HG03354 (cell line): Measurements from ENCODE around the gene MIA2.

Experiments used
- ATAC-seq: cut with Tn5 transposase; IDR thresholded peaks from one replicate; pipeline ENCODE4 v1.9.1; 2021; ENCODE audit warnings: mild to moderate bottlenecking; ENCODE audit not compliant: unreplicated experiment, poor library complexity, severe bottlenecking

MIA2 gene

DNA sequence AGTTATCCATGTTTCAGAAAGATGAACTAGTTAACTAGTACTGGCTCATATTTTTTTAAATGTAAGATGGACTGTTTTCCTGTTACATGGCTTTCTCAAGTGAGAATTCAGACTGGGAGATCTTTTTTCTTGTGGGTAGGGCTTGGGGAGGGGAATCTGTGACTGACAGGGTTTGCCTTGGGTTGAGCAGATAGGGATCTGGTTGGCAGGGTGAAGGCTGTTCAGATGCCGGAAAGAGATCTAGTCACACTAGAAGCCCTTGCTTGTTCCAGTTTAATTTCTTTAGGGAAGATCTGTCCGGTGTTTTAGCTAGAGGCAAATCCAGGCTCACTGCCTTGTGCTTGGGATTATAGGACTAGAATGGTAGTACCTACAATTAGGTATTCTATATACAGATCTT lies 135.3 kb downstream of the MIA2 start:
- ATAC-seq: no peak

DNA sequence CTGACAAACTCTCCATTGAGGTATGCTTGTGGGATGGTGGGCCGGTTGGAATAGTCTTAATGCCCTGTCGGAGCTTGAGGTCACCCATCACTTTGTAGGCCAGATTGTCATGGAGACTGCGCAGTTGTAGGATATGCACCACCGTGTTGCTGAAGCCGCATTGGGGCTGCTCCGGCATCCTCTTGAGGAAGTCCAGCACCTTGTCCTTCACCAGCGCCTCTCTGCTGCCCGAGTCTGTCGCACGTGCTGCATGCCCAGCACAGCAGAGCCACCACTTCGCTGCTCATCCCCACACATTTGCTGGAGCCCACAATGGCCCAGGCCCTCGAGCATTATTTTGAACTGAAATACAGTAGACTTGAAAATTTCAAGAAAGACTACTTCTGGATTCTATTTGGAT lies 136.7 kb downstream of the MIA2 start:
- no peak for ATAC-seq

DNA sequence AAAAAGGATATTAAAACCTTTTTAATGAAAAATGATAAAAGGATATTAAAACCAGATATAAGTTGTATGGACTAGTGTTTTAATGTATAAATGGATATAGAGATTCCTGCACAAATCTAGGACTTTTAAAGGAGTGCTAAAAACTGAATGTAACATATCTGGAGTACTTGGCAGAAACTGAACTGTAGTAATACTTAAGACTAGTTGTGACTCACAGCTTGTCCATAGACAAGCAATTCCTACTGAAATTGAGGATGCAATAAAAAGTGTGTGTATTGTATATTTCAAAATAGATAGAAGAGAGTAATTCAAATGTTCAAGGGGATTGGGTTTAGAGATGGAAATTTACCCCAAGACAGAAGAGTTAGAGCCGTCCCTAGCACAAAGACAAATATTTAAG lies 138.9 kb downstream of the MIA2 start:
- no peak for ATAC-seq

DNA sequence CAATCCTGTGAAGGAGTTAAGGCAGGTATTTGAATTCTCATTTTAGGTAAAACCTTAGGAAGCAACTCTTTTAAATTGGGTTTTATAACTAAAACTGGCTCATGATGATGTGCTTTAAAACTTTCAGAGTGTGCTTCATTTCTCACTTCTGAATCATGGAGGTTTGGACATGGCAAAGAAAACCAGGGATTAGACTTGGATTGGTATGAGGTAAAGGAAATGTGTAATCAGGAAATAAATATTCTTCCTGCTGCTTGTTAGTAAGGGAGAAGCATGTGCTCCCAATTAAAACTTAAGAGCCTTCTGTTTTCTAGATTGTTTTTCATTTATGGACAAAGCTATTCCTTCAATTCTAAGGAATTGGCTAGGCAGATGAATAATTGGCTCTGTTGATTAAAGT lies 141.1 kb downstream of the MIA2 start:
- ATAC-seq: no peak

DNA sequence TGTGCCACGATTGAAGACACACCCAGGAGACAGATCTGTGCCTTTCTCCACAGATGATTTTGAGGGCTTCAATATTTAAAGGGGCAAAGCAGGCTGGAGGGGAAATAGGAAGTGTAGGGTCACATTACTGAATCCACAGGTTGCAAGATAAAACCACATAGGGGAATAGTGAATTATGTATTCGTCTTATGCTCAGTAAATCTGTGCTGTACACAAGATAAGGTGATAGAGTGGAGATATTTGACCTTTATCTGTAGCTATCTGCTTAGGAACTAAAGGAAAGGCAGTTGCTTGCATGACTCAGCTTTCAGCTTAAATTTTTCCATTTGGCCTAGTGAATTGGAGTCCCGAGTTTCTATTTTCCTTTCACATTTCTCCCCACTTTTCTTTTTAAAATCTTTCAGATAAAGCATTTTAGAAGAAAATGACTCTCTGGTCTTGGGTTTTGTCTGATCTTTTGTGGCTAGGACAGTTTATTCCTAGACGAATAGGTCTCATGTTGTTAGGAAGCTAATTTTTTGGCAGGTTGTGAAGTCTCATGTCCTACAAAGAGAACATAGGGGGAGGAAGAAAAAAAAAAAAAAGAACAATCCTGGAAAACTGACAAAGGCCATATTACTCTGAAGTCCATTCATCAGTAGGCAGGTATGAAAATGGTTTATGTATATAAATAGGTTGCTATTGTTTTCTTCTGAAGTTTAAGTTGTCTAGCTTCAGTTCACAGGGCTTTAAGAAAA lies 143.1 kb downstream of the MIA2 start:
- no peak for ATAC-seq

DNA sequence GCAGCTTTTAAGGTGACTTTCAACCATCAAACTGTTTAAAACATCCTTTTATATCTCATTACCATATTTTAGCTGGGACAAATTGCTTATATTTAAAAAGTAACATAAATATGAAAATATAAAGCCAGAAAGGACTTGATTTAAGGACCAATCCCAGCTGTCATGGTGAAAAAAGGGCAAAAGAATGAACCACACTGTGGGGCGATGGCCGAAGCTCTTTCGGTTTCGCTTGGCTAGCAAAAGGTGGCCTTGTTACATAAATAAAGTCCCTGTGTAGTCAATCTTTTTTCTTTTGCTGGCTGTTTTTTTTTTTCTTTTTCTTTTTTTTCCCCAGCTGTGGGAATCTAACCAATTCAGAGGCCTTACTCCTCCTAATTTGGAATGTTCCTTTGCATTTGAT lies 147.7 kb downstream of the MIA2 start:
- ATAC-seq: no peak

DNA sequence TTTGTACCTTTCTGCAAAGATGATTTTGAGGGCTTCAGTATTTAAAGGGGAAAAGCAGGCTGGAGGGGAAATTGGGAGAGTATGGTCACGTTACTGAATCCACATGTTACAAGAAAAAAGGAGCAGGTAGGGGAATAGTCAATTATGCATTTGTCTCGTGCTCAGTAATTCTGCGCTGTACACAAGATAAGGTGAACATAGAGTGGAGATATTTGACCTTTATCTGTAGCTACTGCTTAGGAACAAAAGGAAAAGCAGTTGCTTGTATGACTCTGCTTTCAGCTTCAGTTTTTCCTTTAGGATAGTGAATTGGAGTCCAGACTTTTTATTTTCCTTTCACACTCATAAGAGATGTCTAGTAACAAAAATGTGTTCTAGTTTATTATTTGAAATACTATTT lies 148.7 kb downstream of the MIA2 start:
- no peak for ATAC-seq

DNA sequence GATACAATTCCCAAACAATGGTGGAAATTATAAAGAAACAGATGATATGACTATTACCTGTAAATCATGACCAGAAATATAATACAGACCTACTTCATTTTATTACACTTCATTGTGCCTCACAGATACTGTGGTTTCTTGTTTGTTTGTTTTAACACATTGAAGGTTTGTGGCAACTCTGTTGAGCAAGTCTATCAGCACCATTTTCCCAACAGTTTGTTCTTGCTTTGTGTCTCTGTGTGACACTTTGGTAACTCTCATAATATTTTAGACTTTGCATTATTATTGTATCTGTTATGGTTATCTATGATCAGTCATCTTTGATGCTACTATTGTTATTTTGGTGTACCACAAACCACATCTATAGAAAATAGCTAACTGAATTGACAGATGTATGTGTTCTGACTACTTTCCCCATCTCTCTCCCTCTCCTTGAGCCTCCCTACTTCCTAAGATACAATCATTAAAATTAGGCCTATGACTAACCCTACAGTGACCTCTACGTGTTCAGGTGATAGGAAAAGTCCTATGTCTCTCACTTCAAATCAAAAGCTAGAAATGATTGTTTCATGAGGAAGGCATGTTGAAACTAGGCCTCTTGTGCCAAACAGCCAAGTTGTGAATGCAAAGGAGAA lies 149.4 kb downstream of the MIA2 start:
- peak; percentile 74 for ATAC-seq

DNA sequence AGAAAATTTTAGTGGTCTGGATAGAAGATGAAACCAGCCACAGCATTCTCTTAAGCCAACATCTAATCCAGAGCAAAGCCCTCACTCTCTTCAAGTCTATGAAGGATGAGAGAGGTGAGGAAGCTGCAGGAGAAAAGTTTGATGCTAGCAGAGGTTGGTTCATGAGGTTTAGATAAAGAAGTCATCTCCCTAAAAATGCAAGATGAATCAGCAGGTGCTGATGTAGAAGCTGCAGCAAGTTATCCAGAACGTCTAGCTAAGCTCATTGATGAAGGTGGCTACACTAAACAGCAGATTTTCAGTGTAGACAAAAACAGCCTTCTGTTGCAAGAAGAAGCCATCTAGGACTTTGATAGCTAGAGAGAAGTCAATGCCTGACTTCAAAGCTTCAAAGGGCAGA lies 150.0 kb downstream of the MIA2 start:
- no peak for ATAC-seq

DNA sequence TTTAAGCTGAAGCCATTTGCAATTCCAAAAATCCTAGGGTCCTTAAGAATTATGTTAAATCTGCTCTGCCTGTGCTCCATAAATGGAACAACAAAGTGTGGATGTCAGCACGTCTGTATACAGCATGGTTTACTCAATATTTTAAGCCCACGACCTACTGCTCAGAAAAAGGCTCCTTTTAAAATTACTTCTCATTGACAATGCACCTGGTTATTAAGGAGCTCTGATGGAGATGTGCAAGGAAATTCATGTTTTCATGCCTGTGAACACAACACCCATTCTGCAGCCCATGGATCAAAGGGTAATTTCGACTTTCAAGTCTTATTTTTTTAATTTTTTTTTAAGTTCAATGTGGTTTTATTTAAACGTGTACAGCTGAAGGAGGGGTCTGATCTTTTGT lies 150.5 kb downstream of the MIA2 start:
- ATAC-seq: no peak

DNA sequence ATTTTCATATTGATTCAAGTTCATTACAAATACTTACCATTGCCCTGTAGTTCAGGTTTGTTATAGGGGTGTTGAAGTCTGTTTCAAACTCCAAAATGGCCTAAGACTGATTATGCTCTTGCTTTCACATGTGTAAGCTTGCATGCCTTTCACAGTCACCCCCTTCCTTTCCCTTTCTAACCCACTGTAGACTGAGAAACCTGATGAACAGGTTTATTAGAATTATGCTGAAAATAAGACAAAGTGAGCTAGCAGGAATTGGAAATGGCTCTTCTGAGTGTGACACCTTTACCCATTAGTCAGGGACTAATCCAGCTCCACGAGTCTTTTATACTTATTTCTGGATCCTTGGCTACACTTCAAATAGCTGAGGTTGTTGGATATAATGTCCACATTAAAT lies 159.6 kb downstream of the MIA2 start:
- no peak for ATAC-seq

DNA sequence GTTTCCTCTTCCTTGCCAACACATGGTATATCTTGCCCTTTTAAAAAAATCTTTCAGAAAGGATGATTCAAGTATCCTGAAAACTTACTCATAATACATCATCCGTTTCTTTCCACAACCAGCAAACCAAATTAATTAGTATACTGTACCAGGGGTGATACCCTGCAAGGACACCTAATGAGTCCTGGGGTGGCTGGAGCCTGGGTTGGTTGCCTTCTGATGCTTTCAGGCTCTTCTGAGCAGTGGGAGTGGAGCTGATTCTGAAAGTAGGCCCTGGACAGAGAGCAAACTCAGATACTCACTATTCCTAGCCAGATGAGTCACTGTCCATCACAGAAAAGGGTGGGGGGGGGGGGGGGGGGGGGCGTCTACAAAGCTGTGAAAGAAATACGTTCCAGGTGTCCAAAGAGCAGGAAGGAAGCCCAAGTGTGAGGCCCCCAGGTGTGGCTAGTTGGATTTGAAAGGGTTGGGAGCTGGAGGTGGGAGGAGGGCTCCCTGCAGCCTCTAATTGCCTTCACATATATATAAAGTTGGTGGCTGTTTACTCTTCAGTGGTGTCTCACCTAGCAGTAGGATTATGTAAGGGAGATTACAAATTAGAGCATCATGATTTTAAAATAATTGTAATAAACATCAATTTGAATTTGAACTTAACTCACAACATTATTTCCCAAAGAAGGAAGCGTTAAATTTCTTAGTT lies 162.0 kb downstream of the MIA2 start:
- no peak for ATAC-seq

DNA sequence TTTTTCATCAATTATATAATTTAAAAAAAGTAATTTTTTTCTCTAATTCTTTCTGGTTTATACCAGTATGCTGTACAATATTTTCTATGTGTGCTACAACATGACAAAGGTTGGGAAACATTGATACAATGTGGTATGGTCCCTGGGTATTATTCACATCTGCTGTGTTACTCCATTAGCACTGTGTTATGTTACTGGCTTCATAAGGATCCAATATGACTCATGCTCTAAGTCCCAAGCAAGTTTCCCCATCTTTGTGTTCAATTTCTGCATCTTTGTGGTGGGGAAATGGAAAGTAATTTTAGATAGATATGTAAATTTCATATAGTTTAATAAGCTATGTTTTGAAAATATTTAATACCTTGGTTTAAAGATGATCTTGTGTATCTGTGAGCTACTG lies 162.7 kb downstream of the MIA2 start:
- ATAC-seq: no peak

DNA sequence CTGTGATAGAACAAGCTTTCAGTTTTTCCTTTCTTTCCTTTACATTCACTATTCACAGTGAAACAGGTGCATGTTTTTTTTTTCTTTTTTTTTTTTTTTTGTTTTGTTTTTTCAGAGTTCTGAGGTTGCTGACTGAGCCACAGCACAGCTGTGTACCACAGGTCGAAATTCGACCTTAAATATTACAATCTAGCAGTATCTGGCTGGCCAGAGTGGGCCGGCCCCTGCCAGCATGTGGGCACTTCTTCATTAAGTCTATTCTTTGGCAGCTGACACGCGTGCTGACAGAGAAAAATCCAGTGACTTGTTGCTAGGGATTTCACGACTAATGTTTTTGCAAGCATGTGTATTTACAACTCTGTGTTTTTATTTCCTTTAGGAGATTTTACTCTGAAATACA lies 164.7 kb downstream of the MIA2 start:
- no peak for ATAC-seq

DNA sequence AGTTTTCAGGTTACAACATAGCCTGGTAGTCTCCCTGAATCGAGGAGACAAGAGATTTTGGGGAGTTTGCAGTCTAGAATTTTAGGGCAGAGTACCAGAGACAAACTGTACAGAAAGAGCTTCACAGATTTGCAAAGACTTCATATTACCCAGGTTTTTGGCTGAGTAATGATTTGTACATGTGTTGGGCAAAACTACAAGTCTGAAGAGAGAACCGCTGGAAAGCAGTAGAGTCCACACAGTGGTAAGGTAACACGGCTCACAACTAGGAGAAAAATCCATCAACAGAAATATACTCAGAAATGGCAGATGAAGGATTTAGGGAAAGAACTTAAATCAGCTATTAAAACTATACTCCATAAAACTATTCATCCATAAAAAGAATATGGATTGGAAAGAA lies 172.8 kb downstream of the MIA2 start:
- ATAC-seq: no peak

DNA sequence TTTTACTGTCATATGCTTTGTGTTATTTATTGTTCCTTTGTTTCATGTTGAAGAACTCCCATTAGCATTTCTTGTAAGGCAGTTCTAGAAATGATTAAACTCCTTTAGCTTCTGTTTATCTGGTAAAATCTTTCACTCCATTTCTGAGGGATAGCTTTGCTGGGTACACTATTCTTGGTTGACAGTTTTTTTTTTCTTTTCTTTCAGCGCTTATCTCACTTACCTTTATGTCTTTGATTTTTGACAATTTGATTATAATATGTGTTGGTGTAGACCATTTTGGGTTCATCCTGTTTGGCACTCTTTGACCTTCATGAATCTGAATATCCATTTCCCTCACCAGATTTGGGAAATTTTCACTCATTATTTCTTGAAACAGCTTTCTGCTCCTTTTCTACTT lies 182.4 kb downstream of the MIA2 start:
- ATAC-seq: no peak

DNA sequence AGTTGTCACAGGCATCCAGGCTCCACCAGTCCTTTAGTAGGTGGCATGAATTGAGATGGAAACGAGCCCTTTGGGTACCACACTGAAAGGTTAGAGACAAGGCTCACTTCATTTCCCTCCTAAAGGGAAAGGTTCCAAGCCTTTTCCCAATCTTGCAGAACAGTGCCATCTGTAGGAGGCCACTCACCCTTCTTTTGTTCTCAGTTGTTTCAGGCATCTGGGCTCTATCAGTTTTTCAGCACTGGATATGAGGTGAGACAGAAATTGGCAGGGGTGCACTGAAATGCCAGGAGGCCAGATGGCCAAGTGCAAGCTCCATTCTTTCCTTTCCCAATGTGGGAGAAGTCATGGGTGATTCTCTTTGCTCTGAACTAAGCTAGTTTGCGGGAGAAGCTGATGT lies 183.3 kb downstream of the MIA2 start:
- no peak for ATAC-seq

DNA sequence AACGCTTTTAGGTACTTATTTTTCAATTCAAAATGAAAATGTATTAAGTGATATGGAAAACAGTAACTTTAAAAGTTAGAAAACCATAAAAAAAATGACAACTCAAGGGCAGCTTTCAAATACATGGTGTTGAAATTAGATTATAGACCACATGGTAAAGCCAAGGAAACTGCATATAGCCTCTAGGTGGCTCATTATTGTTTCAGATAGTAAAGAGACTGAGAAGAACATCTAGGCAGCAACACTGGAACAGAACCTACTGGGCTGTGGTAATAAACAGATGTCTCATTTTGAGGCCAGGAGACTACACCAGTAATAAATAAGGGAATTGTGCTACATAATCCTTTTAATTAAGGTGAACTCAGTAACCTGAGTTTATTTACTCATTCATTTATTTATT lies 185.6 kb downstream of the MIA2 start:
- ATAC-seq: no peak

DNA sequence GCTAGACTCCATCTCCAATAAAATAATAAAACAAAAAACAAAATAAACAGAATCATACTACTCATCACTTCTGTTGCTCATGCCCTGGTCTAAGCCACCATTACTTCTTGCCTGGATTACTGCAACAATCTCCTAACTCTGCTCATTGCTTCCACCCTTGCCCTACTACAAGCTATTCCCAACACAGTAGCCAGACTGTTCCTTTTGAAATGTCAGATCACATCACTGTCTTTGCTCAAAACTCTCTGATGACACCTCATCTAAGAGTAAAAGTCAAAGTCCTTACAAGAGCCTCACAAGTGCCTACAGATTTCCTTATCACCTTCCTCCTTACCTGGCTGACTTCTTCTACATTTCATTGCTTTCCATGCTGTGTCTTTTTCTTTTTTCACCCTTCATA lies 188.5 kb downstream of the MIA2 start:
- ATAC-seq: no peak

DNA sequence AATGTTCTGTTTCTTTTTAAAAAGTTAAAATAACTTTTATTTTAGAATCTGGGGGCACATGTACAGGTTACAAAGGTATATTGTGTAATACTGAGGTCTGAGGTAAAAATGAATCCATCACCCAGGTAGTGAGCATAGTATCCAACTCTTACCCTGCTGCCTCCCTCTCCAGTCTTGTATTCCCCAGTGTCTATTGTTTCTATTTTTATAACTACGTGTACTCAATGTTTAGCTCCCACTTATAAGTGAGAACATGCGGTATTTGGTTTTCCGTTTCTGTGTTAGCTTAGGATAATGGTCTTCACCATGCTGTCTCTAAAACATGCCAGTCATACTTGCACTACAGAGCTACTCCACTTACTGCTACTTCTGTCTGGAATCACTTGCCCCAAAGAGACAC lies 190.1 kb downstream of the MIA2 start:
- ATAC-seq: no peak

DNA sequence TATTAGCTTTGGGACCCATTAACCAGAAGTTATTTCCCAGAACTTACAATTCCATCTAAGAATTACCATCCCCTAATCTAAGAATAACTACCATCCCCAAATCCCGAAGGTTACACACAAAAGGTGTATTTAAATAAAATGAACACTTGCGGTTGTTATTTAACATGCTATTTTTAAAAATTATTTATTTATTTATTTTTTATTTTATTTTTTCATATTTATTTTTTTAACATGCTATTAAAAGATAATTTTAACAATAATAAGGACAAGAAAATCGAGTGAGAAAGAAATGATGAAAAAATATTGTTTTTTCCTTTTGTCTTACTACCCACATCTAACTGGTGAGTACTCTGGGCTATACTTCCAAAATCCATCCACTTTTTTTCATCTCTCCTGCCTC lies 192.2 kb downstream of the MIA2 start:
- no peak for ATAC-seq
